ENCODE data around the gene NUMA1. TPM values are rescaled to one million over a fixed set of nuclear protein-coding genes. Genes with fewer than 3 reads are reported as not detected.

Gene NUMA1
- total RNA-seq, 4 donors from 2014 or later = 121 to 365 (median 225) TPM

DNA sequence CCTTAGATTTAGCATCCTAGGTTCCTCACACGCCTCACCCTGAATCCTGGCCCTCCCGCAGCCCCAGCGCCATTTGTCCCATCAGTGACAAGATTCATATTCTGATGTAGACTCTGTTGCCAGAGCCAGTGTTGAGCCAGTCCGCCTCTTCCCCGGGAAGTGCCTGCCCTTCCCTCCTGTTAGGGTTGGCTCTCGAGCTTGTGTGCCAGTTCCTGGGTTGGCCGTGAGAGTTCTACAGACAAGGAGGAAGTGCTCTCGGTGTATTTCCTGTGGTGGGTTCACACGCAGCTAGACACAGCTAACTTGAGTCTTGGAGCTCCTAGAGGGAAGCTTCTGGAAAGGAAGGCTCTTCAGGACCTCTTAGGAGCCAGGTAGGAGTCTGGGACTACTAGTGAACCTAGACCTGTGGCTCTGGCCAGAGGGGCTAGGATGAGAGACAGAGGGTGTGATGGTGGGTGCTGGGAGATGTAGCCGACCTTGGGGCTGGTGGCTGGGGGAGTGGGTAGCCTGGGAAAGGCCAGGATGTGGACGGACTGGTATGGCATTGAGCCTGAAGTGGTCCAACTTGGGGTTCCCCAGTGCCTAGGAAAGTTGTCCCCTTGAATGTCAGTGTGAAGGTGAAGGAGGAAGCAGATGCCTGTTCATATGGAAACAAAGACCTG lies 81.6 kb downstream of the NUMA1 start, which contains the start of gene IL18BP:
TSS of gene IL18BP (plus strand) at position 261 of the 662 bp plus-strand sequence. CDS start 1,076 bp downstream, outside the sequence.
- TF ChIP-seq, protein P1, sequence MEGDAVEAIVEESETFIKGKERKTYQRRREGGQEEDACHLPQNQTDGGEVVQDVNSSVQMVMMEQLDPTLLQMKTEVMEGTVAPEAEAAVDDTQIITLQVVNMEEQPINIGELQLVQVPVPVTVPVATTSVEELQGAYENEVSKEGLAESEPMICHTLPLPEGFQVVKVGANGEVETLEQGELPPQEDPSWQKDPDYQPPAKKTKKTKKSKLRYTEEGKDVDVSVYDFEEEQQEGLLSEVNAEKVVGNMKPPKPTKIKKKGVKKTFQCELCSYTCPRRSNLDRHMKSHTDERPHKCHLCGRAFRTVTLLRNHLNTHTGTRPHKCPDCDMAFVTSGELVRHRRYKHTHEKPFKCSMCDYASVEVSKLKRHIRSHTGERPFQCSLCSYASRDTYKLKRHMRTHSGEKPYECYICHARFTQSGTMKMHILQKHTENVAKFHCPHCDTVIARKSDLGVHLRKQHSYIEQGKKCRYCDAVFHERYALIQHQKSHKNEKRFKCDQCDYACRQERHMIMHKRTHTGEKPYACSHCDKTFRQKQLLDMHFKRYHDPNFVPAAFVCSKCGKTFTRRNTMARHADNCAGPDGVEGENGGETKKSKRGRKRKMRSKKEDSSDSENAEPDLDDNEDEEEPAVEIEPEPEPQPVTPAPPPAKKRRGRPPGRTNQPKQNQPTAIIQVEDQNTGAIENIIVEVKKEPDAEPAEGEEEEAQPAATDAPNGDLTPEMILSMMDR (IDR thresholded peaks at IDR 0.05; ENCODE audit: low read depth) = no peak

DNA sequence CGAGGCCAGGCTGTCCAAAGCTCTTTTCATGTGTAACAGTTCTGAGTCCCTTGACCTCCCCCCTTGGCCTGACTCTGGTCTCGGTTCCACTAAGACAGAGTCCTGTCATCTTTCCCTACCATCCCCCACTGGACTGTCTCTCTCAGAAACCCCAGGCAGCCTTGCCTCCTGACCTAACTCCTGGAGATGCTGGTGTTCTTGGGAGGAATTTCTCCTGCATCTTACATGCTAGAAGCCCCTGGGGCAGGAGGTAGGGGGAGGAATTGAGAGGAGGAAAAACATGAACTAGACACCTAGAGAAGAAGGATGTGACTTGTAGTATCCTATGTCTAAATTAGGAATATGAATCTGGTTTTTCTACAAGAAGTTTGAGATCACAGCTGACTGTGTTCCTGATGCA lies 82.3 kb downstream of the NUMA1 start:
- TF ChIP-seq, protein P1 (IDR thresholded peaks at IDR 0.05; ENCODE audit: low read depth) = no peak

DNA sequence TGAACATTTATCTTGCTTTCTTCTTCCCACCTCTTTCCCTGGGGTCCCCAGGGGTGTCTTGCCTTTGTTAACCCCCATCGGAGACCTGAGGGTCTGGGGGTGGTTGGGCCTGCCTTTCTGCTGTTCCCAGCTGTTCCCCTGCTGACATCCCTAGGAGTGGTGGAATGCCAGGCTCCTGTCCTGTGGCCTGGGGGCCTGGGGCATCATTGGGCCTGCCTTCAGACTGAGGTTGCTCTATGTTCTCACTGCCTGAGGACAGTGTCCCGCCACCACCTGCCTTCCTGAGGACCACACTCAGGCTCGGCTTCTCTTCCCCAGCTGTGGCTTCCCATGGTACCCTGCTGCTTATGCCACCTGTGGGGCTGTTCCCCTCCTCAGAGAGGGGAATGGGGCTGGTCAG lies 82.7 kb downstream of the NUMA1 start:
- TF ChIP-seq, protein P1 (IDR thresholded peaks at IDR 0.05; ENCODE audit: low read depth) = no peak

DNA sequence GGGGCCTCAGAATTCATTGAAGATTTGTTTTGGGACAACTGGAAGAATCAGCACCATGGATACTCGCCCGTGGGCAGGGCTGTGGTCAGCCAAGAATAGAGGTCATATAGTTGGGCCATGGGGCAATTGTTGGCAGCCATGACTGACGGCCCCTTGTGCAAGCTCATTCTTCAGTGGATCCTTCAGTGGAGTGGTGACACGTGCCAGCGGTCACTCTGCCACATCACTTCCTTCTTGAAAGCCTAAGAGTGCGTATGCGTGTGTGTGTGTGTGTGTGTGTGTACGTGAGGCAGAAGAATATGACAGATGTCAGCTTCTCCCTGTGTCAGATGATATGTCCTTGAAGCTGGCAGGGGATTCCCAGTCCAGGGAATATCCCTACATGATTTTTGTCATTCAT lies 83.4 kb downstream of the NUMA1 start:
- TF ChIP-seq, protein P1 (IDR thresholded peaks at IDR 0.05; ENCODE audit: low read depth) = no peak

DNA sequence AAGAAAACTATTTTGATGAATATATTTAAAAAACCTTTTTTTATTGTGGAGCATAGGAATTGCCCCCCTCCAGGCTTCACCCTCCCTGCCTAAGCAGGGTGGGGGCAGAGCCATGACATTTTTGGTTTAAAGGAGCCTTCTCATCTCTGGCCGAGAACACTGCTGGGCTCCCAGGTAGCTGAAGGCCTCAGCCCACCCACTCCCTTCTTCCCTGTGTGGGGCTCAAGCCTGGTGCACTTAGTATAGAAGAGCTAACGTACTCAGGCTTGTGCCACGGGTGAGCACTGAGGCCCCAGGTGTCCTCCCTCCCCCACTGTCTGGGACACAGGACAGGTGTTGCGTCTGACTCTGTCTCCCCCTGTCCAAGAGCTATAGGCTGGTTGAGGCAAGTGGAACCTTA lies 83.8 kb downstream of the NUMA1 start:
- TF ChIP-seq, protein P1 (IDR thresholded peaks at IDR 0.05; ENCODE audit: low read depth) = no peak

DNA sequence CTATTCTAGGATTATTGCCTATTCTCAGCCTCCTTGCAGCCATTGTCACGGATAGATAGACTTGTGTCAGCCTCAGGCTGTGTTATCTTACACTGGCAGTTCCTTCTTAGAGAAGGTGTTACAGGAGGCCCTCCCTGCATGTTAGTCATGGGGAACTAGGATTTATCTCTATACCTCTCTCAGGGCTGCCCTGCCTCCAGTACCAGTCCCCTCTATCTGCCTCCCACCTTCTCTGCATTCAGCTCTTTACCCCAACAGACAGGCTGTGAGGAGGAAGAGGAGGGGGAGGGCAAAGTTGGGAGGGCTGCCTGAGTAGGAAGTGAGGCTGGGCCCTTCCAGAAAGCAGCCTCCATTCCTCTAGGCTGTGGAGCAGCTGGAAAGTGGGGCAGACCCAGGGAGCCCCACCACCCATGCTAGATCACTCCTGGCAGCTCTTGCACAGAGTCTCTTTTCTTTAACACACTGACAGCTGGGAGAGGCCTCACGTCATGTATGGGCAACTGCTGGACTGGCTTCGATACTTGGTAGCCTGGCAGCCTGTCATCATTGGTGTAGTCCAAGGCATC lies 84.5 kb downstream of the NUMA1 start:
- TF ChIP-seq, protein P1 (IDR thresholded peaks at IDR 0.05; ENCODE audit: low read depth) = no peak

DNA sequence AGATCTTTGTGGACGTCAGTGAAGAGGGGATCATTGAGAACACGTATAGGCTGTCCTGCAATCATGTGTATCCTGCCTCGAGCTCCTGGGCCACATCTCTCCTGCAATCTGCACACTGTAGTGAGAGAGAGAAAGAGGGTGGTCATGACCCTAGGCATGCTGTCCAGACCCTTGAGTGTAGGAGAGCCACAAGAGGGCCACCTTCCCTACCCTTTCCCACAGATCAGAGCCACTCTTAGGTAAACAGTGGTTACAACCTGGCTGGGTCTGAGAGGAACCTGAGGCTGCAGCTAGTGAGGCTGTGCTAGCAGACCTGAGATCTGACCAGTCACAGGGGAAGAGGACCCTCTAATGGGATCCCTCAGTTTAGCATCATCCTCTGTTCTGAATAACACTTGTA lies 85.6 kb downstream of the NUMA1 start:
- TF ChIP-seq, protein P1 (IDR thresholded peaks at IDR 0.05; ENCODE audit: low read depth) = no peak

Data from subcutaneous adipose tissue (tissue), 4 donors.